H1 (cell line): ENCODE data around the gene RNF31. TPM values are rescaled to one million over a fixed set of nuclear protein-coding genes. Genes with fewer than 3 reads are reported as not detected.

Experiments
- CTCF ChIA-PET: fragments of 300-600 bp; sonication (Branson Sonifier 250); formaldehyde crosslinking; loops from one replicate; lab custom pipeline; 2021; ENCODE audit not compliant: partially characterized antibody; lab: Charles Lee
- POLR2A ChIA-PET: fragments of 300-600 bp; sonication (Branson Sonifier 250); formaldehyde crosslinking; loops from one replicate; lab custom pipeline; 2021; ENCODE audit warnings: inconsistent platforms; ENCODE audit not compliant: partially characterized antibody; lab: Charles Lee
- DNase-seq, 2 experiments: peaks; one replicate each; pipeline versions ENCODE4 v3.0.0 to v3.0.0-alpha.2; 2010 to 2022; ENCODE audit warnings: low spot score in 2 of 2, low read depth in 1 of 2, mixed read lengths in 1 of 2
- FAIRE-seq: peaks from 2 replicates; lab custom pipeline; 2011; peaks lifted over from hg19 to GRCh38; lab: Jason Lieb, UNC
- H2AFZ ChIP-seq: 2 replicates; pipeline ENCODE4 v1.8.1; 2012; ENCODE audit warnings: low read length, inconsistent platforms
- H2AK5ac ChIP-seq: 2 replicates; pipeline ENCODE4 v1.6.1; 2013; ENCODE audit warnings: low read depth, low read length
- H2BK120ac ChIP-seq: replicated peaks from 2 replicates; pipeline ENCODE3; 2013; ENCODE audit warnings: low read depth, low read length, inconsistent platforms
- H2BK12ac ChIP-seq: 2 replicates; pipeline ENCODE4 v1.6.1; 2013; ENCODE audit warnings: low read depth, low read length
- H2BK15ac ChIP-seq: 2 replicates; pipeline ENCODE4 v1.6.1; 2013; ENCODE audit warnings: low read length
- H2BK20ac ChIP-seq: 2 replicates; pipeline ENCODE4 v1.6.1; 2013; ENCODE audit warnings: low read length
- H2BK5ac ChIP-seq: 2 replicates; pipeline ENCODE4 v1.6.1; 2013; ENCODE audit warnings: low read depth, low read length
- H3K14ac ChIP-seq: 2 replicates; pipeline ENCODE4 v1.6.1; 2013; ENCODE audit warnings: inconsistent platforms; ENCODE audit not compliant: insufficient read length
- H3K18ac ChIP-seq: 2 replicates; pipeline ENCODE4 v1.6.1; 2013; ENCODE audit warnings: low read length; ENCODE audit errors: extremely low read depth
- H3K23ac ChIP-seq: 2 replicates; pipeline ENCODE4 v1.6.1; 2013; ENCODE audit warnings: inconsistent platforms; ENCODE audit not compliant: insufficient read length
- H3K23me2 ChIP-seq: 2 replicates; pipeline ENCODE4 v1.6.1; 2013; ENCODE audit warnings: low read depth, low read length
- H3K27ac ChIP-seq: 2 replicates; pipeline ENCODE4 v1.6.1; 2011; ENCODE audit warnings: low read depth, low read length, inconsistent platforms
- H3K27me3 ChIP-seq, 4 experiments: replicated peaks in 1 of 4; 1 replicate in 1 of 4; 2 replicates in 3 of 4; pipeline versions ENCODE4 v1.6.1 to v1.8.1; 2011 to 2013; ENCODE audit warnings: low read length in 3 of 4, mild to moderate bottlenecking in 3 of 4, inconsistent platforms in 2 of 4, mixed read lengths in 2 of 4, moderate library complexity in 1 of 4; ENCODE audit not compliant: control insufficient read depth in 3 of 4, insufficient read depth in 3 of 4; ENCODE audit errors: extremely low read depth in 1 of 4
- H3K36me3 ChIP-seq, 4 experiments: 2 replicates each; pipeline versions ENCODE4 v1.6.1 to v1.8.1; 2011 to 2013; ENCODE audit warnings: mild to moderate bottlenecking in 4 of 4, low read length in 3 of 4, moderate library complexity in 2 of 4, control low read depth in 1 of 4, inconsistent platforms in 1 of 4; ENCODE audit not compliant: insufficient read depth in 4 of 4, control insufficient read depth in 2 of 4
- H3K4ac ChIP-seq: replicated peaks from 2 replicates; pipeline ENCODE3; 2013; ENCODE audit warnings: low read length, low read depth, mixed read lengths, inconsistent platforms; ENCODE audit not compliant: insufficient read length
- H3K4me1 ChIP-seq, 4 experiments: replicated peaks in 1 of 4; 1 replicate in 1 of 4; 2 replicates in 3 of 4; pipeline versions ENCODE4 v1.6.1 to v1.8.1; 2011 to 2013; ENCODE audit warnings: low read length in 3 of 4, inconsistent platforms in 2 of 4, mixed read lengths in 1 of 4; ENCODE audit not compliant: insufficient read depth in 4 of 4, control insufficient read depth in 3 of 4
- H3K4me2 ChIP-seq, 2 experiments: 2 replicates each; pipeline versions ENCODE4 v1.6.1 to v1.8.1; 2011 to 2013; ENCODE audit warnings: low read depth in 2 of 2, low read length in 2 of 2, control low read depth in 1 of 2, inconsistent platforms in 1 of 2, mild to moderate bottlenecking in 1 of 2; ENCODE audit not compliant: insufficient read depth in 1 of 2
- H3K4me3 ChIP-seq, 4 experiments: fragments of 200-600, 300-600 bp in 1 of 4; sonication (generic), shearing (Covaris generic), sonication (Bioruptor Twin) in 1 of 4; 2 replicates each; pipeline versions ENCODE4 v1.5.1 to v1.8.1; 2011 to 2016; ENCODE audit warnings: low read length in 4 of 4, low read depth in 3 of 4, control low read depth in 2 of 4, inconsistent platforms in 2 of 4, mild to moderate bottlenecking in 2 of 4, mixed read lengths in 1 of 4, moderate library complexity in 1 of 4; ENCODE audit not compliant: insufficient read depth in 2 of 4; ENCODE audit errors: extremely low read depth in 1 of 4
- H3K56ac ChIP-seq: replicated peaks from 2 replicates; pipeline ENCODE3; 2013; ENCODE audit warnings: low read depth, mild to moderate bottlenecking, mixed read lengths, low read length, inconsistent platforms; ENCODE audit not compliant: insufficient read length
- H3K79me1 ChIP-seq: 2 replicates; pipeline ENCODE4 v1.6.1; 2013; ENCODE audit warnings: low read depth, low read length, control low read depth
- H3K79me2 ChIP-seq, 2 experiments: 2 replicates each; pipeline versions ENCODE4 v1.6.1 to v1.8.1; 2012 to 2013; ENCODE audit warnings: low read length in 2 of 2, mild to moderate bottlenecking in 2 of 2, inconsistent platforms in 1 of 2; ENCODE audit not compliant: insufficient read depth in 2 of 2, control insufficient read depth in 1 of 2
- H3K9ac ChIP-seq, 4 experiments: replicated peaks in 1 of 4; 1 replicate in 1 of 4; 2 replicates in 3 of 4; pipeline versions ENCODE4 v1.6.1 to v1.8.1; 2011 to 2013; ENCODE audit warnings: low read depth in 3 of 4, low read length in 3 of 4, control low read depth in 2 of 4, mild to moderate bottlenecking in 2 of 4, moderate library complexity in 2 of 4, inconsistent platforms in 1 of 4; ENCODE audit errors: extremely low read depth in 1 of 4
- H3K9me3 ChIP-seq, 2 experiments: 2 replicates each; pipeline versions ENCODE4 v1.6.1 to v1.8.1; 2012 to 2013; ENCODE audit warnings: mild to moderate bottlenecking in 2 of 2, moderate library complexity in 2 of 2, control low read depth in 1 of 2, inconsistent platforms in 1 of 2, low read depth in 1 of 2, low read length in 1 of 2, mixed read lengths in 1 of 2; ENCODE audit not compliant: insufficient read depth in 2 of 2
- H4K20me1 ChIP-seq, 2 experiments: replicated peaks in 1 of 2; 2 replicates each; pipeline versions ENCODE3 to v1.8.1; 2011 to 2013; ENCODE audit warnings: inconsistent platforms in 2 of 2, low read length in 2 of 2, mild to moderate bottlenecking in 1 of 2; ENCODE audit not compliant: insufficient read depth in 2 of 2, control insufficient read depth in 1 of 2
- H4K5ac ChIP-seq: 2 replicates; pipeline ENCODE4 v1.6.1; 2013; ENCODE audit warnings: low read length, low read depth, mixed read lengths, inconsistent platforms; ENCODE audit not compliant: insufficient read length
- H4K8ac ChIP-seq: 2 replicates; pipeline ENCODE4 v1.8.0; 2013; ENCODE audit warnings: mild to moderate bottlenecking, moderate library complexity, low read length, inconsistent platforms; ENCODE audit not compliant: insufficient read depth; ENCODE audit errors: extremely low read depth
- H4K91ac ChIP-seq: replicated peaks from 2 replicates; pipeline ENCODE3; 2013; ENCODE audit warnings: low read length, mixed read lengths, inconsistent platforms; ENCODE audit not compliant: insufficient read length
- BACH1 ChIP-seq: IDR thresholded peaks from 2 replicates; pipeline ENCODE4 v1.6.1; 2012; ENCODE audit warnings: low read length, improper control_type of control experiment
- CEBPB ChIP-seq: IDR thresholded peaks from 2 replicates; pipeline ENCODE4 v1.6.1; 2012; ENCODE audit warnings: low read depth, low read length
- CTBP2 ChIP-seq: IDR thresholded peaks from 2 replicates; pipeline ENCODE4 v1.7.0; 2011; ENCODE audit warnings: borderline replicate concordance, mild to moderate bottlenecking, moderate library complexity, mixed read lengths, low read length; ENCODE audit not compliant: insufficient read depth, insufficient read length
- EP300 ChIP-seq, 2 experiments: IDR thresholded peaks; 1 replicate in 1 of 2; 2 replicates in 1 of 2; pipeline ENCODE4 v1.6.1; 2011 to 2012; ENCODE audit warnings: low read depth in 2 of 2, low read length in 2 of 2, mild to moderate bottlenecking in 2 of 2, borderline replicate concordance in 1 of 2, inconsistent platforms in 1 of 2, moderate library complexity in 1 of 2
- RNF2 ChIP-seq: fragments of 200-900, 300-1000 bp; sonication (generic); IDR thresholded peaks from 2 replicates; pipeline ENCODE4 v1.7.1; 2016; ENCODE audit warnings: borderline replicate concordance, low read depth, mild to moderate bottlenecking, antibody characterized with exemption, low read length; ENCODE audit not compliant: poor library complexity, severe bottlenecking; ENCODE audit errors: missing control alignments
- SAP30 ChIP-seq: fragments of 300-600 bp; sonication (generic); IDR thresholded peaks from 2 replicates; pipeline ENCODE4 v1.7.1; 2012; ENCODE audit warnings: low read length, moderate library complexity, mild to moderate bottlenecking, inconsistent platforms; ENCODE audit not compliant: insufficient read depth, insufficient replicate concordance
- SRF ChIP-seq: IDR thresholded peaks from 2 replicates; pipeline ENCODE4 v1.6.1; 2011; ENCODE audit warnings: mild to moderate bottlenecking, low read depth, low read length, moderate library complexity
- TBP ChIP-seq: IDR thresholded peaks from 2 replicates; pipeline ENCODE4 v1.6.1; 2011; ENCODE audit warnings: low read depth, low read length, improper control_type of control experiment
- TCF12 ChIP-seq: IDR thresholded peaks from 2 replicates; pipeline ENCODE4 v1.6.1; 2011; ENCODE audit warnings: low read depth, mild to moderate bottlenecking, low read length
- WGBS, 2 experiments: shearing (Covaris generic) in 1 of 2; methylation state at CpG; one replicate each; pipeline versions ENCODE4 v1.1.6 to v1.1.7; 2013 to 2015; ENCODE audit warnings: low lambda C conversion rate in 2 of 2, mixed read lengths in 2 of 2, inconsistent platforms in 1 of 2, low coverage in 1 of 2, missing lambda C conversion rate in 1 of 2; ENCODE audit not compliant: insufficient replicate concordance in 2 of 2, insufficient coverage in 1 of 2, insufficient read length in 1 of 2; ENCODE audit errors: extremely low coverage in 1 of 2, missing lambda C conversion rate in 1 of 2; 5-methylcytosine and 5-hydroxymethylcytosine counted together
- polyA plus RNA-seq, 7 experiments: library from polyadenylated mRNA; depleted of rRNA in 3 of 7; stranded (reverse) in 5 of 7; unstranded in 2 of 7; fragments of >200 nt in 5 of 7; fragments of 200-250 nt in 2 of 7; gene quantifications; 1 replicate in 5 of 7; 2 replicates in 1 of 7; 4 replicates in 1 of 7; pipeline versions ENCODE4 v1.2.1 to v1.2.3, GENCODE V29; 2011 to 2013; ENCODE audit warnings: missing spikeins in 2 of 7, mixed read lengths in 2 of 7
- total RNA-seq: library from RNA; stranded (reverse); fragmentation: NEBNext Ultra II Directional; extraction: Animal tissue kit (Norgen Biotek cat#: 25700); gene quantifications from 2 replicates; pipeline ENCODE4 v1.2.1, GENCODE V29; 2021

RNF31 gene
- total and polyA plus RNA-seq, 2 of the 8 experiments (the other 6 are each of a cell fraction or from before 2014, with no cell fraction given), result 17.5 to 72.0 TPM

DNA sequence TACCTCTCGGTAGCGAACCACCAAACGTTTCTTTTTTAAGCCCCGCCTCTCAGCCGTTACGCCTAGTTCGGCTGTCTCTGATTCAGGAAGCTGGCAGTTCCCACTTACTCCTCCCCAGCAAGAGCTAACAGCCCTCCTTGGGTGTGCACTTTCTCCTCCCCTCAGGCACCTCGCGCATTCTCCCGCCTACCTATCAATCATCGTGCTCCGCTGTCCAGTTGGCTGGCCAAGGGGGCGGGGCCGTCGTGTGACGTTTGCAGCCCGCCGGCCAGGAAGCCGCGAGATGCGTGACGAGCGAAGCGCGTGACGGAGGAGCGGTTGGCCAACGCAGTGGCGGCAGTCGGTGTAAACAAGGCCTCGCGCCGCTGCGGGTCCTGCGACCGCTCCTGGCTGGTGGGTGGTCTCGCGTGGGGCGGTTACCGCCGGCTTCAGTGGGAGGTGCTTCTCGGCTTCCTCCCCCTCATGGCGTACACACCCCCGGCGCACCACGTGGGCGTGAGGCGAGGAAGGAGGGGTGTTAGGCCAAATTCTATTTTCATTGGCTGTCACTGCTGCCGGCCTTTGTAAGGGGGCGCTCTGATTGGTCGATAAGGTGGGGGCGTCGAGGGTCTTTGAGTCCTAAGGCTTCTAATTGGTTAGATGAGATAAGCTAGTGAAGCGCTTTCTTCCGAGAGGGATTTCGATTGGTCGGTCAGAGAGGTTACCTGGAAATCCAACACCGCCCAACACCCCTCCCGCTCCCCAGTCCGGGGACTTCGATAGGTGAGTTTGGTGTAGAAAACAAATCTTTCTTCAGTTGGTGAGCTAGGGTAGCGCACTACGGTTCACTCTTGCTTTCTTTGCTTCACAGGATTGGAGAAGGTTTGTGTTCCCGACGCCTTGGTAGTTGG lies 32.5 kb upstream of the RNF31 start, which contains the start of the genes DCAF11 and NRL:
Gene DCAF11, plus strand, starts transcription at position 246 of the 890 bp plus-strand sequence. CDS start 818 bp downstream, outside the sequence.
Gene NRL, minus strand, starts transcription at position 418 of the 890 bp plus-strand sequence. CDS start 32,101 bp downstream, outside the sequence.
- Histone ChIP-seq H4K20me1 (peaks cover 0 to 3% of the 10 kb centered on the region in 2 experiments), H2BK5ac (peak within 1 kb of the TSS; percentile 100), H3K14ac (peak within 1 kb of the TSS; percentile 8), H3K9me3 (no peaks in the 10 kb centered on the region), H3K56ac (peak within 1 kb of the TSS; percentile 70), H3K23me2 (peaks cover 7% of the 10 kb centered on the region), H3K9ac (peak within 1 kb of the TSS; percentile 76 to 97 (median 92)), H3K36me3 (peaks cover 9 to 24% (median 21%) of the 10 kb centered on the region in 4 experiments), H3K4me3 (peak within 1 kb of the TSS; percentile 68 to 89 (median 76)), H4K91ac (peak within 1 kb of the TSS; percentile 97), H4K5ac (peak within 1 kb of the TSS; percentile 88), H3K4me1 (peaks cover 0 to 4% (median 2%) of the 10 kb centered on the region in 4 experiments; a peak in 5 of 7 replicates), H3K79me1 (peaks cover 5% of the 10 kb centered on the region; the same call in 1 of the 2 replicates), H3K27me3 (no peaks in the 10 kb centered on the region), H3K23ac (no peak within 1 kb of the TSS), H3K79me2 (peaks cover 0 to 10% of the 10 kb centered on the region in 2 experiments; a peak in 2 of 4 replicates), H2AFZ (peak within 1 kb of the TSS; percentile 89), H3K27ac (peak within 1 kb of the TSS; percentile 97), H2BK15ac (peak within 1 kb of the TSS; percentile 99; the same call in 1 of the 2 replicates), H4K8ac (peak within 1 kb of the TSS; percentile 96), H3K18ac (peak within 1 kb of the TSS; percentile 99), H2BK20ac (no peak within 1 kb of the TSS; the same call in 1 of the 2 replicates), H2BK120ac (no peak within 1 kb of the TSS), H2AK5ac (no peak within 1 kb of the TSS; the same call in 1 of the 2 replicates), H3K4ac (peak within 1 kb of the TSS; percentile 65), H2BK12ac (peak within 1 kb of the TSS; percentile 91), H3K4me2 (peak within 1 kb of the TSS; percentile 87 to 91)
- ChIA-PET CTCF (interaction anchor here (0.7 to 2.7 kb wide), 18 partner anchors 15 to 484 kb away, joined by 3 to 20 read pairs (median 4); partner anchors contain the start of genes EMC9, IRF9, PCK2 and PSME2), POLR2A (interaction anchor here (0.6 to 7.1 kb wide), 27 partner anchors 11 to 534 kb away, joined by 3 to 125 read pairs (median 5); partner anchors contain the start of genes CARMIL3, DHRS4L2, EMC9 and FITM1)
- WGBS, 2 experiments, result 1% methylated on average over 42 of the region's 65 CpGs; no CpG with 5 or more reads in 1 of the 2 experiments
- FAIRE-seq (peak; percentile 75), DNase-seq (peak; percentile 96 to 99)
- TF ChIP-seq CTBP2, result no peak
- no peak for TF ChIP-seq RNF2
- TF ChIP-seq TCF12, result no peak
- TF ChIP-seq BACH1, result peak; percentile 83
- TF ChIP-seq SAP30, result peak; percentile 28
- TF ChIP-seq TBP, result peak; percentile 66
- TF ChIP-seq EP300 (IDR thresholded peaks at IDR 0.05; ENCODE audit: borderline replicate concordance in 1 of 2, low read depth in 2 of 2, low read length in 2 of 2), result no peak
- TF ChIP-seq CEBPB, result 0 out of 2 replicates have a peak, but pooled peaks have one; percentile 13
- no peak for TF ChIP-seq SRF
